Adipose tissue (tissue), 3 donors: ENCODE data around the gene SRSF4. TPM values are rescaled to one million over a fixed set of nuclear protein-coding genes. Genes with fewer than 3 reads are reported as not detected.
"Not testable (repeated sequence)": the region's sequence is repeated elsewhere in the genome, so short reads cannot be mapped to it uniquely, and the experiment has no call there.

Source experiments
- H3K27ac ChIP-seq: one replicate; pipeline ENCODE4 v1.5.1; 2013; ENCODE audit warnings: low read depth, low read length
- WGBS, 3 donors: extraction: QIAGEN DNeasy Blood & Tissue Kit; methylation state at CpG; one replicate each; pipeline ENCODE4 v1.1.7; 2013; 5-methylcytosine and 5-hydroxymethylcytosine counted together
- polyA plus RNA-seq, 3 donors: library from polyadenylated mRNA; stranded (reverse); fragments of 200-250 nt; gene quantifications; one replicate each; pipeline ENCODE4 v1.2.3, GENCODE V29; 2013
- donor health status: healthy with polysubstance abuse.
- donor health status: Bipolar disorder and iron deficiency.
- donor health status: healthy.

The SRSF4 gene
- polyA plus RNA-seq, 3 donors = 37.1 to 84.2 (median 77.3) TPM

GRCh38 chr1:29120367-29120766 is 61.3 kb downstream of the SRSF4 start:
- WGBS, 3 donors = 94 to 97% (median 95%) methylated on average over 6 of the region's 6 CpGs
- no peak overlapping the region for H3K27ac ChIP-seq

GRCh38 chr1:29119121-29119929 is 62.4 kb downstream of the SRSF4 start:
- 78 to 83% (median 78%) methylated on average over 12 of the region's 12 CpGs for WGBS, 3 donors
- H3K27ac ChIP-seq = no peak overlapping the region

DNA sequence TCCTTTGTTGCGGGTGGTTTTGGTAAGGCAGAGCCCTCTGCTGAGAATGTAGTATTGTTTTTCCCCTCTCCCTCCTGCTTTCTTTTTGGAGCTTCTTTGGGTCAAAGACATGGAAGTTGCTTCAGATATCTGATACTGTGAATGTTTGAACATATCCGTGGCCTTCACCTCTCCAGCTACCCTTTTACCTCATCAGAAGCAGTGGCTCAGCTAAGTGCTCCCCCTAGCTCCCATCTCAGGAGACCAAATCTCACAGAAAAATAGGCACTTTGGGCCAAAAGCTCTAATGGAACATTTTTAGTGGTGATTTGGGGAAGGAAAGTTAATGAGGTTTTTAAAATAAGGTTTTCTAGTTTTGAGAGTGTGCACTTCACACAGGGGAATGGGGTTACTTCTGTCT is 64.3 kb downstream of the SRSF4 start:
- 81 to 82% (median 82%) methylated on average over 2 of the region's 2 CpGs for WGBS, 3 donors
- H3K27ac ChIP-seq = no peak overlapping the region

DNA sequence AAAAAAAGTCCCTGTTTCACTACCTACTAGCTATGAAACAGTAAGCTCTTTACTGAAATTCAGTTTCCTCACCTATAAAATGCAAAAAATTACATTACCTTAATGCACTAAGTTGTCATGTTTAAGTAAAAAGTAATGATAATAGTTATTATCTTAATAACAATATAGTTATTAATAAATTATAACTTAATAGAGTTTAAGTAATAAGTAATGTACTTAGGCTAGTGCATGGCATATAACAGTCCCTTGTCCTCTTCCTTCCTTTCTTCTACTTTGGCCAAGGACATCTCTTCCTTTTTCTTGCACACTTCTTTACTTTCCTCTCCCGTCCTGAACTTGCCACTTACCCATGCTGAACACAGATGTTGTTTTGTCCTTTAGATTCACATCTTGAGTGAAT is 67.0 kb downstream of the SRSF4 start:
- no peak overlapping the region for H3K27ac ChIP-seq
- WGBS, 3 donors = 89 to 98% (median 92%) methylated on average over 1 of the region's 1 CpG

DNA sequence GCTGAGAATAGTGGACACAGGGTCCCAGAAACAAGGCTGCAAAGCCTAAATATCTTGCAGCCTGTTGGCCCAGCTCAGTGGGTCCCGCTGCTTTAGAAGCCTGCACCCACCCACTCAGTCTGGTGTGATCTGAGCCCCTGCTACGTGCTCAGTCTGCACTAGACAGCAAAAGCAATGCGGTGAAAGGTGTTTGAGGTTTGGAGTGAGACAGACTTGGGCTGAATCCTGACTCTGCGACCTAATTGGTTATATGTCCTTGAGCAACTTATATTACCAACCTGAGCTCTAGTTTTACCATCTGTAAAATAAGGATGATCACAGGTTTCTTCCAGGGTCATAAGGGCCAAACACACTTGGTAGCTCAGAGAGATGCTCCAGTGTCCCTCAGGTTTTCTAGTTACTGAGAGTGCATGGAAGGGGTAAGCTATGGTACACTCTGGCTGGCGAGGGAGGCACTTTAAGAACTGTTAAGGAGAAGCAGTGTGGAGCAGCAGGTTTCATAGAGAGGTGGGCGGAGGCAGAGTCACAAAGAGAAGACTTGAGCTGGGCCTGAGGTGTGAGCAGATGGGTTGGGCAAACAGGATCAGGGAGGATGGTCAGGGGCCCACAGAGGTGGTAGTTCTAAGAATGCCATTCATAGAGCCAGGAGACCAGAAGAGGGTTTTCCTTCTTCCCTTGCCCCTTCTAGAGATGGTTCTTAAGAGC is 68.1 kb downstream of the SRSF4 start:
- 72 to 79% (median 75%) methylated on average over 6 of the region's 6 CpGs for WGBS, 3 donors
- H3K27ac ChIP-seq = no peak overlapping the region

GRCh38 chr1:29112705-29113412 is 68.8 kb downstream of the SRSF4 start:
- 88 to 92% (median 88%) methylated on average over 7 of the region's 7 CpGs for WGBS, 3 donors

GRCh38 chr1:29108041-29108440 is 73.7 kb downstream of the SRSF4 start:
- H3K27ac ChIP-seq = not testable (repeated sequence)
- WGBS, 3 donors = 94 to 100% (median 98%) methylated on average over 6 of the region's 6 CpGs

More at GRCh38 chr1:29112705-29113412, 68.8 kb downstream of the SRSF4 start:
- no peak overlapping the region for H3K27ac ChIP-seq

DNA sequence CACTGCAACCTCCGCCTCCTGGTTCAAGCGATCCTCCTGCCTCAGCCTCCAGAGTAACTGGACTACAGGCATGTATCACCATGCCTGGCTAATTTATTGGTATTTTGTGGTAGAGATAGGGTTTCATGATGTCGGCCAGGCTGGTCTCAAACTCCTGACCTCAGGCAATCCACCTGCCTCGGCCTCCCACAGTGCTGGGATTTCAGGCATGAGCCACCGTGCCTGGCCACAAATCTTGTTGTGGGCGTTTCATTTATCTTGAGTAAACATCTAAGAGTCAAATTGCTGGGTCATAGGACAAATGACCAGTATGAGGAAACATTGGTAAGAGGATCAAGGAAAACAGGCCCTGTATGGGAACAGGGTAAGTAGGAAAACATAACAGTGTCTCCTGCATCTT is 75.9 kb downstream of the SRSF4 start:
- 72 to 91% (median 82%) methylated on average over 6 of the region's 6 CpGs for WGBS, 3 donors
- H3K27ac ChIP-seq = no peak overlapping the region

DNA sequence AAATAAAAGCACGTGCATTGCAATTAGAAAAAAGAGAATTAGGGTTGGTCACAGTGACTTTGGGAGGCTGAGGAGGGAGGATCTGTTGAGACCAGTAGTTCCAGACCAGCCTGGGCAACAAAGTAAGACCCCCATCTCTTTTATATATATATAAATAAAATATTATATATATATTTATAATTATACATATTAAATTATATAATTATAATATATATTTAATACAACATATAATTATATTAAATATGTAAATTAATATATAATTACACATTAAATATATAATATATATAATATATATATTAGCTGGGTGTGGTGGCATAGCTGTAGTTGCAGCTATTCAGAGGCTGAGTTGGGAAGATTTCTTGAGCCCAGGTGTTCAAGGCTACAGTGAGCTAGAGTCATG is 81.2 kb downstream of the SRSF4 start:
- 91 to 96% (median 93%) methylated on average over 1 of the region's 1 CpG for WGBS, 3 donors
- no peak overlapping the region for H3K27ac ChIP-seq

GRCh38 chr1:29099286-29099685 is 82.4 kb downstream of the SRSF4 start:
- no peak overlapping the region for H3K27ac ChIP-seq
- WGBS, 3 donors = 87 to 95% (median 91%) methylated on average over 4 of the region's 4 CpGs

Other genes with a start within 250 kb of the SRSF4 start
- gene TMEM200B, start 58.0 kb downstream of the SRSF4 start, polyA plus RNA-seq = 10 to 100 TPM in 1 of 3 donors, 1 to 10 TPM in 2; 1.7 to 14.2 (median 7.1) TPM
- 10 to 100 TPM; 20.1 to 56.7 (median 32.3) TPM for gene MECR, start 49.0 kb upstream of the SRSF4 start, polyA plus RNA-seq
- 10 to 100 TPM in 1 of 3 donors, 1 to 10 TPM in 2; 8.1 to 15.9 (median 9.0) TPM for gene PTPRU, start 54.6 kb upstream of the SRSF4 start, polyA plus RNA-seq